GM23248 (cell line): ENCODE measurements around the gene SPTBN5.

ENCODE experiments used
- EZH2 ChIP-seq: fragments of 200-600 bp; sonication (generic); IDR thresholded peaks from 2 replicates; pipeline ENCODE4 v1.6.1; 2018; ENCODE audit warnings: antibody characterized with exemption, mild to moderate bottlenecking; ENCODE audit not compliant: insufficient read depth, poor library complexity, severe bottlenecking
- EZH2phosphoT487 ChIP-seq: fragments of 200-600 bp; sonication (generic); IDR thresholded peaks from 2 replicates; pipeline ENCODE4 v1.6.1; 2018; ENCODE audit warnings: antibody characterized with exemption, moderate library complexity, mild to moderate bottlenecking, low read depth; ENCODE audit not compliant: insufficient read depth

GRCh38 chr15:41891946-41892345 is 1.9 kb downstream of the SPTBN5 start:
- TF ChIP-seq EZH2phosphoT487 (no peak), EZH2 (no peak)
